ENCODE data around the gene VKORC1L1.

VKORC1L1 gene

DNA sequence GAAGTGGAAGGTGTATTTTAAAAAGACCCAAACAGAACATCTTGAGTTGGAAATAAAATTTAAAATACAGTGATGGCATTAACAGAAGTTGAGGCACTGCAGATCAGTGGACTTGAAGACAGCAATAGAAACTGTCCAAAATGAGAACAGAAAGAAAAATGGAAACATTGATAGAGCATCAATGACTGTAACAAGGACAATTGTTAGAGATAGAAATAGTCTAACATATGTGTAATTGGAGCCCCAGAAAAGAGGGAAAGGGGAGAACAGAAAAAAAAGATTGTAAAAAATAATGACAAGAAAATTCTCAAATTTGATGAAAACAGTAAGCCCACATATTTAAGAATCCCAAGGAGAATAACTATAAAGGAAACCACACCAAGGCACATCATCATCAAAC, 29.4 kb downstream of the VKORC1L1 start:
- DNase-seq (ENCODE audit: low read depth in 1 of 2, low spot score in 1 of 2) = no peak
- TF ChIP-seq POLR2AphosphoS5 (IDR thresholded peaks at IDR 0.05; ENCODE audit: low read depth) (no peak), REST (IDR thresholded peaks at IDR 0.05; ENCODE audit: insufficient replicate concordance, low read depth) (no peak), SPI1 (IDR thresholded peaks at IDR 0.05; ENCODE audit: borderline replicate concordance, low read depth) (no peak), GABPA (IDR thresholded peaks at IDR 0.05; ENCODE audit: low read depth) (no peak)
- TF ChIP-seq, protein P1, sequence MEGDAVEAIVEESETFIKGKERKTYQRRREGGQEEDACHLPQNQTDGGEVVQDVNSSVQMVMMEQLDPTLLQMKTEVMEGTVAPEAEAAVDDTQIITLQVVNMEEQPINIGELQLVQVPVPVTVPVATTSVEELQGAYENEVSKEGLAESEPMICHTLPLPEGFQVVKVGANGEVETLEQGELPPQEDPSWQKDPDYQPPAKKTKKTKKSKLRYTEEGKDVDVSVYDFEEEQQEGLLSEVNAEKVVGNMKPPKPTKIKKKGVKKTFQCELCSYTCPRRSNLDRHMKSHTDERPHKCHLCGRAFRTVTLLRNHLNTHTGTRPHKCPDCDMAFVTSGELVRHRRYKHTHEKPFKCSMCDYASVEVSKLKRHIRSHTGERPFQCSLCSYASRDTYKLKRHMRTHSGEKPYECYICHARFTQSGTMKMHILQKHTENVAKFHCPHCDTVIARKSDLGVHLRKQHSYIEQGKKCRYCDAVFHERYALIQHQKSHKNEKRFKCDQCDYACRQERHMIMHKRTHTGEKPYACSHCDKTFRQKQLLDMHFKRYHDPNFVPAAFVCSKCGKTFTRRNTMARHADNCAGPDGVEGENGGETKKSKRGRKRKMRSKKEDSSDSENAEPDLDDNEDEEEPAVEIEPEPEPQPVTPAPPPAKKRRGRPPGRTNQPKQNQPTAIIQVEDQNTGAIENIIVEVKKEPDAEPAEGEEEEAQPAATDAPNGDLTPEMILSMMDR (IDR thresholded peaks at IDR 0.05; ENCODE audit: insufficient read depth, low read length) = no peak
- no peak overlapping the region for H3K4me3 ChIP-seq (replicated peaks; ENCODE audit: insufficient read depth, low read length)
- no peaks in the 10 kb centered on the region for H3K27me3 ChIP-seq (ENCODE audit: insufficient read depth, poor library complexity, severe bottlenecking)
- no peak overlapping the region for H3K27ac ChIP-seq (replicated peaks)

DNA sequence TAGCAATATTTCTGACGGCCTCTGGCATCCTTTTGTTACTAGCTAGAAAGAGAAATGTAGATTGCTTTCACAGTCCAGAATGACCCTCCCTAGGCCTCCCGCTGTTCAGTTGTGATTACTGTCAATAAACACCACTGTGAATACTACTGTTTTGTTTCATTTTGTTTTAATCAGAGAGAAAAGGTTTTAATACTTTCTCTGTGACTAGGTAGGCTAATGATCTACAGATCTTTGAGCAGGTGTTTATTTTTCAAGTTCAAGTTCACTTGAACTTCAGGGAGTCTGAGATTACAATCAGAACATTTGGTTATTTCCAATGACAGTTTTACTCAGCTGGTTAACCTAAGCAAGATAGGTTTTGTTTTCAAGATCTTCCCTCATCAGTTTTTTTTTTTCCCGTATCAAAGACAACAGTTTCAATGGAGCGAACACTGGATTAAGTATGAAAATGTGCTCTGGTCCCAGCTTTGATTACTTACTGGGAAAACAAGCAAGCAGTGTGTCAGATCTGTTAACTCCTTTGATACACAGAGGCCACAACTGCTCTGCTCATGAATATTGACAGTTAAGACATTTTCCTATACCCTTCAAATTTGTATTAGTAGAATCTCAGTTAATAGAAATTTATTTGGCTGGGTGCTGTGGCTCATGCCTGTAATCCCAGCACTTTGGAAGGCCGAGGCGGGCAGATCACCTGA, 34.8 kb downstream of the VKORC1L1 start:
- H3K27ac ChIP-seq (replicated peaks) = no peak overlapping the region
- H3K4me3 ChIP-seq (replicated peaks; ENCODE audit: insufficient read depth, low read length) = no peak overlapping the region
- DNase-seq (ENCODE audit: low read depth in 1 of 2, low spot score in 1 of 2) = no peak
- TF ChIP-seq GABPA (IDR thresholded peaks at IDR 0.05; ENCODE audit: low read depth) = no peak
- no peaks in the 10 kb centered on the region for H3K27me3 ChIP-seq (ENCODE audit: insufficient read depth, poor library complexity, severe bottlenecking)

- H3K4me3 ChIP-seq (replicated peaks; ENCODE audit: insufficient read depth, low read length) = no peak overlapping the region
- H3K27me3 ChIP-seq (ENCODE audit: insufficient read depth, poor library complexity, severe bottlenecking) = no peaks in the 10 kb centered on the region
- TF ChIP-seq SPI1 (IDR thresholded peaks at IDR 0.05; ENCODE audit: borderline replicate concordance, low read depth) = no peak
- TF ChIP-seq REST (IDR thresholded peaks at IDR 0.05; ENCODE audit: insufficient replicate concordance, low read depth) = no peak
- no peak for TF ChIP-seq POLR2AphosphoS5 (IDR thresholded peaks at IDR 0.05; ENCODE audit: low read depth)
- TF ChIP-seq, protein P1 (IDR thresholded peaks at IDR 0.05; ENCODE audit: insufficient read depth, low read length) = no peak
- TF ChIP-seq GABPA (IDR thresholded peaks at IDR 0.05; ENCODE audit: low read depth) = no peak
- no peak for DNase-seq (ENCODE audit: low read depth in 1 of 2, low spot score in 1 of 2)
- H3K27ac ChIP-seq (replicated peaks) = no peak overlapping the region
Observed at GRCh38 chr7:65910237-65910636, 37.4 kb downstream of the VKORC1L1 start.

GRCh38 chr7:65912237-65912636, 39.4 kb downstream of the VKORC1L1 start:
- no peaks in the 10 kb centered on the region for H3K27me3 ChIP-seq (ENCODE audit: insufficient read depth, poor library complexity, severe bottlenecking)
- no peak overlapping the region for H3K27ac ChIP-seq (replicated peaks)
- DNase-seq (ENCODE audit: low read depth in 1 of 2, low spot score in 1 of 2) = no peak
- TF ChIP-seq SPI1 (IDR thresholded peaks at IDR 0.05; ENCODE audit: borderline replicate concordance, low read depth) (no peak), GABPA (IDR thresholded peaks at IDR 0.05; ENCODE audit: low read depth) (no peak), REST (IDR thresholded peaks at IDR 0.05; ENCODE audit: insufficient replicate concordance, low read depth) (no peak), POLR2AphosphoS5 (IDR thresholded peaks at IDR 0.05; ENCODE audit: low read depth) (no peak)
- TF ChIP-seq, protein P1 (IDR thresholded peaks at IDR 0.05; ENCODE audit: insufficient read depth, low read length) = no peak
- no peak overlapping the region for H3K4me3 ChIP-seq (replicated peaks; ENCODE audit: insufficient read depth, low read length)
